Endodermal cell (in vitro differentiated cells): ENCODE data around the gene ACVR2A. TPM values are rescaled to one million over a fixed set of nuclear protein-coding genes. Genes with fewer than 3 reads are reported as not detected.
A peak's percentile ranks its signal among the peaks of the same experiment; 100 is the strongest.

Experiments used
- DNase-seq: peaks from one replicate; pipeline ENCODE4 v3.0.0-alpha.2; 2017
- H3K27ac ChIP-seq: 2 replicates; pipeline ENCODE4 v1.5.1; 2013; ENCODE audit warnings: mild to moderate bottlenecking, low read depth, low read length, moderate library complexity
- H3K27me3 ChIP-seq: 2 replicates; pipeline ENCODE4 v1.6.1; 2013; ENCODE audit warnings: mild to moderate bottlenecking, low read length, moderate library complexity; ENCODE audit not compliant: insufficient read depth, control insufficient read depth, poor library complexity, severe bottlenecking
- H3K36me3 ChIP-seq: 2 replicates; pipeline ENCODE4 v1.7.0; 2013; ENCODE audit warnings: mild to moderate bottlenecking, low read length, moderate library complexity; ENCODE audit not compliant: control insufficient read depth, insufficient read depth
- H3K4me1 ChIP-seq: one replicate; pipeline ENCODE4 v1.7.0; 2013; ENCODE audit warnings: low read length; ENCODE audit not compliant: control insufficient read depth, insufficient read depth
- H3K4me3 ChIP-seq: 2 replicates; pipeline ENCODE4 v1.5.1; 2013; ENCODE audit warnings: mild to moderate bottlenecking, low read length, moderate library complexity
- H3K9ac ChIP-seq: 2 replicates; pipeline ENCODE4 v1.6.1; 2013; ENCODE audit warnings: mild to moderate bottlenecking, low read length, moderate library complexity; ENCODE audit not compliant: poor library complexity, severe bottlenecking; ENCODE audit errors: extremely low read depth
- H3K9me3 ChIP-seq: 2 replicates; pipeline ENCODE4 v1.6.1; 2013; ENCODE audit warnings: mild to moderate bottlenecking, low read length, moderate library complexity; ENCODE audit not compliant: control insufficient read depth
- H3K27ac Mint-ChIP-seq: 2 replicates; pipeline ENCODE4 v1.8.0; 2020; ENCODE audit warnings: mixed read lengths
- H3K27me3 Mint-ChIP-seq: 2 replicates; pipeline ENCODE4 v1.8.0; 2021; ENCODE audit warnings: mild to moderate bottlenecking, mixed read lengths; ENCODE audit not compliant: insufficient read depth
- H3K36me3 Mint-ChIP-seq: 2 replicates; pipeline ENCODE4 v1.8.0; 2020; ENCODE audit warnings: low read depth, mixed read lengths
- H3K4me1 Mint-ChIP-seq: 2 replicates; pipeline ENCODE4 v1.8.0; 2020; ENCODE audit warnings: mixed read lengths
- H3K4me3 Mint-ChIP-seq: 2 replicates; pipeline ENCODE4 v1.8.0; 2020; ENCODE audit warnings: mild to moderate bottlenecking, moderate library complexity, mixed read lengths
- H3K9me3 Mint-ChIP-seq: 2 replicates; pipeline ENCODE4 v1.8.0; 2020; ENCODE audit warnings: mild to moderate bottlenecking, mixed read lengths
- WGBS, 2 experiments: methylation state at CpG; one replicate each; pipeline versions ENCODE4 v1.1.5 to v1.1.7; 2013; ENCODE audit warnings: missing lambda C conversion rate in 2 of 2, mixed read lengths in 1 of 2; ENCODE audit not compliant: insufficient coverage in 1 of 2, insufficient read length in 1 of 2; 5-methylcytosine and 5-hydroxymethylcytosine counted together
- total RNA-seq, 2 donors: library from RNA; stranded (reverse); fragmentation: NEBNext Ultra II Directional in 1 of 2; extraction: Animal tissue kit (Norgen Biotek cat#: 25700) in 1 of 2; gene quantifications; 2 replicates in 1 of 2; 3 replicates in 1 of 2; pipeline ENCODE4 v1.2.1, GENCODE V29; 2021
- TF ChIP-seq, protein P1 (sequence below): fragments of 200-600 bp; sonication (generic); conservative IDR thresholded peaks from 2 replicates; pipeline ENCODE4 v1.5.0; 2021; ENCODE audit warnings: antibody characterized with exemption, mild to moderate bottlenecking

The ACVR2A gene
- total RNA-seq, 2 donors from 2014 or later: 19.9 to 24.1 TPM

DNA sequence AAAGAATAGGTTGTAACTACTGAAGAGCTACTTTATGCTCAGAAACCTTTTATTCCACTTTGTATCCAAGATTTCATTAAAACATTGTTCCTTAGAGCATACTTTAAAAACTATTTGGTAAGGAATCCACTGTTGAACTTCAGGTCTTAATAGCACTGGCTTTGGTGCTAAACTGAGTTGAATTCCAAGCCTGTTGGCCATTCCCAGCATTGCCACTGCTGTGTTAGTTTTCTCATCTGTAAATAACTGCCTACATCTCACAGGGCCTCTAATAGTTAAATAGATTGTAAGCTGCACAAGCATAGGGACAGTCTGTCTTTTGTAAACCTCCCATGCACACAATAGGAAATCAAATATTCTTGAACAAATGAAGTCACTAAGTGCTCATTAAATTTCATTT lies 89.1 kb downstream of the ACVR2A start:
- peaks cover 25% of the 10 kb centered on the region for H3K36me3 Mint-ChIP-seq
- TF ChIP-seq, protein P1, sequence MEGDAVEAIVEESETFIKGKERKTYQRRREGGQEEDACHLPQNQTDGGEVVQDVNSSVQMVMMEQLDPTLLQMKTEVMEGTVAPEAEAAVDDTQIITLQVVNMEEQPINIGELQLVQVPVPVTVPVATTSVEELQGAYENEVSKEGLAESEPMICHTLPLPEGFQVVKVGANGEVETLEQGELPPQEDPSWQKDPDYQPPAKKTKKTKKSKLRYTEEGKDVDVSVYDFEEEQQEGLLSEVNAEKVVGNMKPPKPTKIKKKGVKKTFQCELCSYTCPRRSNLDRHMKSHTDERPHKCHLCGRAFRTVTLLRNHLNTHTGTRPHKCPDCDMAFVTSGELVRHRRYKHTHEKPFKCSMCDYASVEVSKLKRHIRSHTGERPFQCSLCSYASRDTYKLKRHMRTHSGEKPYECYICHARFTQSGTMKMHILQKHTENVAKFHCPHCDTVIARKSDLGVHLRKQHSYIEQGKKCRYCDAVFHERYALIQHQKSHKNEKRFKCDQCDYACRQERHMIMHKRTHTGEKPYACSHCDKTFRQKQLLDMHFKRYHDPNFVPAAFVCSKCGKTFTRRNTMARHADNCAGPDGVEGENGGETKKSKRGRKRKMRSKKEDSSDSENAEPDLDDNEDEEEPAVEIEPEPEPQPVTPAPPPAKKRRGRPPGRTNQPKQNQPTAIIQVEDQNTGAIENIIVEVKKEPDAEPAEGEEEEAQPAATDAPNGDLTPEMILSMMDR: peak; percentile 51
- Histone ChIP-seq H3K36me3 (peaks cover 75% of the 10 kb centered on the region), H3K4me3 (no peak overlapping the region), H3K9ac (no peak overlapping the region), H3K27ac (no peak overlapping the region), H3K27me3 (no peaks in the 10 kb centered on the region), H3K9me3 (no peaks in the 10 kb centered on the region), H3K4me1 (no peaks in the 10 kb centered on the region)
- no peaks in the 10 kb centered on the region for H3K9me3 Mint-ChIP-seq
- no peak for DNase-seq
- H3K4me1 Mint-ChIP-seq: no peaks in the 10 kb centered on the region
- peak overlapping the region; percentile 44 for H3K27ac Mint-ChIP-seq
- no peak overlapping the region for H3K4me3 Mint-ChIP-seq
- no peaks in the 10 kb centered on the region for H3K27me3 Mint-ChIP-seq

- no peaks in the 10 kb centered on the region for H3K4me1 Mint-ChIP-seq
- Histone ChIP-seq H3K36me3 (peaks cover 66% of the 10 kb centered on the region), H3K27ac (no peak overlapping the region), H3K27me3 (no peaks in the 10 kb centered on the region), H3K9me3 (no peaks in the 10 kb centered on the region), H3K9ac (no peak overlapping the region), H3K4me1 (no peaks in the 10 kb centered on the region), H3K4me3 (no peak overlapping the region)
- WGBS, 2 experiments: 96 to 100% methylated on average over 1 of the region's 1 CpG
- H3K36me3 Mint-ChIP-seq: peaks cover 22% of the 10 kb centered on the region
- no peak overlapping the region for H3K4me3 Mint-ChIP-seq
- TF ChIP-seq, protein P1: no peak
- H3K27ac Mint-ChIP-seq: no peak overlapping the region
- H3K27me3 Mint-ChIP-seq: no peaks in the 10 kb centered on the region
- no peak for DNase-seq
- H3K9me3 Mint-ChIP-seq: no peaks in the 10 kb centered on the region
Measured at GRCh38 chr2:147934881-147935620, 90.2 kb downstream of the ACVR2A start.

DNA sequence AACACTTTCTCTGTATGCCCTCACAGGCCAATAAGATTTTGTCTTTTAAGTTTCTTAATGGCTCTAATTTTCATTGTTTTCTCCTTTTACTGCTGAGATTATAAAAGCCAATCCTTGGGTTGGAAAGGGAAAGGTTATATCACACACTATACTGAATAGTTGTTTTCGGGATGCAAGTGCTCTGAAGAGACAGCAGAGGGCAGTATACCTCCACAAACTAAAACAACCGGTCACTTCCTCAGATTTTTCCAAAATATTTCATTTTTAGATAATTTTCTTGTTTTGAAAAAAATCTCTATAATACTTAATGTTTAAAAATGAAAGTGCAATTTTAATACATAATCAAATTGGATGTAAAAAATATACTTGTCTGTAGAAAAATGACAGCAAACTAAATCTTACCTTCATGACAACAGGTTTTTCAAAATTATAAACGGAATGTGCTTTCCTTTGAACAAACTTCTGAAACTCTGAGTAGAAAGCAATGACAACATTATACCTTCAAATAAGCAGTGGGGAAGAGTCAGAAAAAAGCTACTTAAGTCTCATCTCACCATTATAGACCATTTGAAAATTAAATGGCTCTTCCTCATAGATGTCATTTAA lies 93.0 kb downstream of the ACVR2A start:
- H3K4me3 Mint-ChIP-seq: no peak overlapping the region
- 38 to 67% methylated on average over 1 to 3 of the region's 3 CpGs for WGBS, 2 experiments
- H3K9me3 Mint-ChIP-seq: no peaks in the 10 kb centered on the region
- no peaks in the 10 kb centered on the region for H3K4me1 Mint-ChIP-seq
- Histone ChIP-seq H3K9me3 (no peaks in the 10 kb centered on the region), H3K36me3 (peaks cover 63% of the 10 kb centered on the region), H3K4me3 (no peak overlapping the region), H3K4me1 (no peaks in the 10 kb centered on the region), H3K27me3 (no peaks in the 10 kb centered on the region), H3K27ac (no peak overlapping the region), H3K9ac (no peak overlapping the region)
- H3K27ac Mint-ChIP-seq: no peak overlapping the region
- no peaks in the 10 kb centered on the region for H3K27me3 Mint-ChIP-seq
- peaks cover 20% of the 10 kb centered on the region for H3K36me3 Mint-ChIP-seq
- TF ChIP-seq, protein P1: peak; percentile 97
- no peak for DNase-seq
